C4-2B (cell line): ENCODE results near the gene PNPLA8.
"Not testable (repeated sequence)": the region's sequence is repeated elsewhere in the genome, so short reads cannot be mapped to it uniquely, and the experiment has no call there.

Experiments used
- H3K27ac ChIP-seq: fragments of 450-650 bp; 2 replicates; pipeline ENCODE4 v1.5.1; 2017
- ZFX ChIP-seq: fragments of 450-650 bp; IDR thresholded peaks from 2 replicates; pipeline ENCODE4 v1.6.1; 2017
- TF ChIP-seq, protein P1 (sequence below): fragments of 450-650 bp; conservative IDR thresholded peaks from 2 replicates; pipeline ENCODE4 v1.5.1; 2017; ENCODE audit warnings: mild to moderate bottlenecking

Gene PNPLA8

DNA sequence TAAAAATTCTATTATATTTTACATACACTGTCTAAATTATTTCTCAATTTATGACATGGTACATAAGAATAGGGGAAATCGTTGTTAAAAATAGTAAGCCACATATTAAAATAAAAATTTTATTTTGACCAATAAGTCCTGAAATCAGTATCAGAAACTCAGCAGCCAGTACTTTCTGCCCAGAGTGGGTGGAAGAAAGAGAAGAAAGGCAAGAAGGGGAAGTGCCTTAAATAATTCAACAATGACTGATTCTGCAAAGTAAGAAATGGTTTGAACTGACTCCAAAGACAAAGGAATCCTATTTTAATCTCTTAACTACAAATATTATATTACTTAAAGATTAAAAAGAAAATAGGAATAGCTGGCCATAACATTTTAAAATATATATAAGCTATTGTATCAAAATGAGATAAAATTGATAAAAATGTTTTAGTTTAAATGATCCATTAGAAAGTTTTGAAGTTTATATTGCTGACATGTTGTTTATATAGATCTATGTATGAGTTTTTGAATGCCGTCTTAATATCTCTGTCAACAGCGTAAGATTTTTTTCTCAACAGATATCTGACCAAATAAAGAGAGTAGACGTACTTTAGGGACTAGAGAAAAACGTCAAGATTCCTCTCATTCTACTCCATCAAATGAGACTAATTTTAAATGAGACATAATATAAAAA lies 39.5 kb downstream of the PNPLA8 start:
- no peak overlapping the region for H3K27ac ChIP-seq
- TF ChIP-seq ZFX = no peak
- TF ChIP-seq, protein P1, sequence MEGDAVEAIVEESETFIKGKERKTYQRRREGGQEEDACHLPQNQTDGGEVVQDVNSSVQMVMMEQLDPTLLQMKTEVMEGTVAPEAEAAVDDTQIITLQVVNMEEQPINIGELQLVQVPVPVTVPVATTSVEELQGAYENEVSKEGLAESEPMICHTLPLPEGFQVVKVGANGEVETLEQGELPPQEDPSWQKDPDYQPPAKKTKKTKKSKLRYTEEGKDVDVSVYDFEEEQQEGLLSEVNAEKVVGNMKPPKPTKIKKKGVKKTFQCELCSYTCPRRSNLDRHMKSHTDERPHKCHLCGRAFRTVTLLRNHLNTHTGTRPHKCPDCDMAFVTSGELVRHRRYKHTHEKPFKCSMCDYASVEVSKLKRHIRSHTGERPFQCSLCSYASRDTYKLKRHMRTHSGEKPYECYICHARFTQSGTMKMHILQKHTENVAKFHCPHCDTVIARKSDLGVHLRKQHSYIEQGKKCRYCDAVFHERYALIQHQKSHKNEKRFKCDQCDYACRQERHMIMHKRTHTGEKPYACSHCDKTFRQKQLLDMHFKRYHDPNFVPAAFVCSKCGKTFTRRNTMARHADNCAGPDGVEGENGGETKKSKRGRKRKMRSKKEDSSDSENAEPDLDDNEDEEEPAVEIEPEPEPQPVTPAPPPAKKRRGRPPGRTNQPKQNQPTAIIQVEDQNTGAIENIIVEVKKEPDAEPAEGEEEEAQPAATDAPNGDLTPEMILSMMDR = no peak

DNA sequence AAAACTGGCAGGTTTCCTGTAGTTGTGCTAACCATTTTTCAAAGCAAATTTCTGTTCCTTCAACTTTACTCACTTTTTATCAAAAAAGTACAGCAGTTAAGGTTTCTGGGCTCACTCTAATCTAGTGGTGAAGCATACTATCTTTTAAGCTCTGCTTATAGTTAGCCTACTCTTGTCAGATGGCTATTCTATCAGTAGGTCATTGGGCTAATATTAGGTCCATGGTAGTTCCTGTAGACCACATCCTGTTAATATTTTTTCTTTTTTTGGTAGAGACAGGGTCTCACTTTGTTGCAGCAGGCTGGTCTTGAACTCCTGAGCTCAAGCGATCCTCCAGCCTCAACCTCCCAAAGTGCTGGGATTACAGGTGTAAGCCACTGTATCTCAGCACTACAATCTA lies 41.8 kb downstream of the PNPLA8 start:
- TF ChIP-seq, protein P1 = no peak
- TF ChIP-seq ZFX = no peak
- no peak overlapping the region for H3K27ac ChIP-seq

DNA sequence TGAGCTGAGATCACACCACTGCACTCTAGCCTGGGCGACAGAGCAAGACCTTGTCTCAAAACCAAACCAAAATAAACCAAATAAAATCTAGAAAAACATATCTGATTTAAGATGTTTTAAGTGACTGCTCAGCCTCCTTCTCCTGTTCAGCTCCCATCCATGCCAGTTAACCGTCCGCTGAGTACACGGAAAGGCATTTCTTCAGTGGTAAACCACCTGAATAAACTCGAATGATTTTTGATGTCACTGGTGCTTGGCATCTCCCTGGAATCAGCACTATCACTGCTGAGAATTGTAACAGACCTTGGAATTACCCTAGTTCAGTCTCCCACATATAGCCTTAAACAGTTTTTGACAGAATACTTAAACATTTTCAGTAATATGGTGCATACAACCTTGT lies 45.6 kb downstream of the PNPLA8 start:
- no peak for TF ChIP-seq ZFX
- TF ChIP-seq, protein P1 = no peak
- no peak overlapping the region for H3K27ac ChIP-seq

DNA sequence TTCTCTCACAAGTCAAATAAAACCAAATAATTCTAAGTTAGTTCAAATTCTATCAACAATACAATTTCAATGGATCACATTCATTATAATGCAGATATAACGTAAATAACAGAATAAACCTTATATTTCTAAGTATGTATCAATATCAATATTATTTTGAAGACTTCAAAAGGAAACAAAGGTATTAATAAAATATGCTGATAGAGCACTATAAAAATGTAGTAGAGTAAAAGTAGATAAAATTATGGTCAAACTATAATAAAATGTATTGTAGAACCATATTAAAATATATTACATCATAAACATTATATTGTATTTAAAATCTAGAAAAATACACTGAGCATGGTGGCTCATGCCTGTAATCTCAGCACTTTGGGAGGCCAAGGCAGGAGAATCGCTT lies 46.2 kb downstream of the PNPLA8 start:
- no peak overlapping the region for H3K27ac ChIP-seq
- no peak for TF ChIP-seq ZFX
- TF ChIP-seq, protein P1 = no peak

DNA sequence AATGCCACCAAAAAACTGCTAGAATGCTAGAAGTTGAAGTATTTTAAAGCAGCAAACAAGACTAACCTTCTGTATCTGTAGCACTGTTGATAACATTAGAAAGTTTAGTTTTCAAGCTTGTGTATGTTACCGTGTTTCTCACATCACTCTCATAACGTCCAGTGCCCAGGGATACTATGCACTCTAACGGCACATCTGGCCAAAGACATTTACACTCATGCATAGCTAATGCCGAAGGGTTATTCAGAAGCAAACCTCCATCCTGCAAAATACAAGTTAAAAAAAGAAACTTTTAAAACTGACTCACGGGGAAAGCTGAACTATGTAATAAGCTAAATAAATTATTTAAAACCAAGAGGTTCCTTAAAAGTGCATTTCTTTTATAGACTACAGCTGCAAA lies 46.8 kb downstream of the PNPLA8 start:
- no peak overlapping the region for H3K27ac ChIP-seq
- no peak for TF ChIP-seq ZFX
- TF ChIP-seq, protein P1 = no peak

DNA sequence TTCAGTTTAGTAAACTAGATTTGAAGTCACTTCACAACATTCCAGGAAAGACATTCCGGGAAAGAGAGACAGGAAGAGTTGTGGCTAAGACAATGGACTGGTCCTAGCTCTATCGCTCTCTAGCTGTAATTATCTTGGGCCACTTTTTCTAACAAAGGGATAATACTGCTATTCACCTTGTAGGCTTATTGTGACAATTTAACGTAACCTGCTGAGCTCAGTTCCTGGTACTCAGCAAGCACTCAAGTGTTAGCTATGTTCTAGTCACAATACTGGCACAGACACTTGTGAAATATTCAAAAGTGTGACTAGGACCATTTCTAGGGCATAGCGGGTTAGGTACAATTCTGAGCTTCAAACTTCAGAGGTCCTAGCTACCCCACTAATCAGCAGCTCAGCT lies 57.7 kb downstream of the PNPLA8 start:
- TF ChIP-seq, protein P1 = no peak
- TF ChIP-seq ZFX = no peak
- H3K27ac ChIP-seq = no peak overlapping the region

DNA sequence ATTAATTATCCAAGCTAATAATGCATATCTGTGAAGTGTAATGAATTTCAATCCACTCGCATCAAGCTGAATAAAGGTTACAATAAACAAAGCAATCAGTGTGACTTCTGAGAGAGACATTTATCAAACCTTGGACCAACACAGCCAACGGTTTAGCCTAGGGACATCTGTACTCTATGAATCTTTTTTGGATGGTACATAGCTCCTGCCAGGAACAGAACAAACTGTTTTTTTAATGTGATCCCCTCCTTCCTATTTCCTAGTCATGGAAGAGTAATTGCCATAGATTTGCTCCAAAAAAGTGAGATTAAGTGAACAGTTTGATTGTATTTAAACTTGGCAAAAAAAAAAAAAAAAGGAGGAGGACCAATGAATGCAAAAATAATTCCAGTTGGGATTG lies 58.5 kb downstream of the PNPLA8 start:
- H3K27ac ChIP-seq = no peak overlapping the region
- TF ChIP-seq, protein P1 = no peak
- no peak for TF ChIP-seq ZFX

DNA sequence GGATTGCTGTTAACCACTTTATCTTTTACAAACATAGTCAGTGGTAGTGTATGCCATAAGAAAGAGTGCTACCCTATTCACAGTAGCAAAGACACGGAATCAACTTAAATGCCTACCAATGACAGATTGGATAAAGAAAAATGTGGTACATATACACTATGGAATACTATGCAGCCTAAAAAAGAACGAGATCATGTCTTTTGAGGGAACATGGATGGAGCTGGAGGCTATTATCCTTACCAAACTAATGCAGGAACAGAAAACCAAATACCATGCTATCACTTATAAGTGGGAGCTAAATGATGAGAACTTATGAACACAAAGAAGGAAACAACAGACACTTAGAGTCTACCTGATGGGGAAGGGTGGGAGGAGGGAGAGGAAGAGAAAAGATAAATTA lies 59.6 kb downstream of the PNPLA8 start:
- H3K27ac ChIP-seq = not testable (repeated sequence)
